Measurements from ENCODE around the gene AKT2.

AKT2 gene

DNA sequence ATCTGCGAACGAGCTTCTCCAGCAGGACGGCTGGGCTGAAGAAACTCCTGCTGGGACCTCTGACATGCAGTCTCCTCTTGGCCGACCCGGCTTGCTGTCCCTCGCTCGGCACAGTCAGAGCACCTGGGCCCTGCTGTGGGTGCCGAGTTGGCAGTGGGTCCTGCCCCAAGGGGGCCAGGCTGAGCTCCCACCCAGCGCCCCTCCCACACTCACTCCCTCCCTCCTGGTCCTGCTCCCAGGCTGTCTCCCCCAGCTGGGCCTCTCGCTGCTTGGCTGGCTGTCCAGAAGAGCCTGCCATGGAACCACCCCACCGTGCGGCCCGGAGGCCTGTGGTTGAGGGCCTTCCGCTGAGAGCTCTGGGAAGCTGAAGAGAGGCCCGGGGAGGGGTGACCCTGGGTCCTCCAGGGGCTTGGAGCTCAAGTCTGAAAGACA is 6.0 kb downstream of the AKT2 start:
- DNase-seq (ENCODE audit: low read depth, low spot score): no peak
- CTCF ChIA-PET: interaction anchor here (1.3 to 2.9 kb wide), 3 partner anchors 12 to 139 kb away, joined by 3 to 10 read pairs (median 5); no protein-coding TSS in a partner anchor
- no peak overlapping the region for H3K4me3 ChIP-seq (ENCODE audit: low read depth, low read length)
- TF ChIP-seq, protein P1, sequence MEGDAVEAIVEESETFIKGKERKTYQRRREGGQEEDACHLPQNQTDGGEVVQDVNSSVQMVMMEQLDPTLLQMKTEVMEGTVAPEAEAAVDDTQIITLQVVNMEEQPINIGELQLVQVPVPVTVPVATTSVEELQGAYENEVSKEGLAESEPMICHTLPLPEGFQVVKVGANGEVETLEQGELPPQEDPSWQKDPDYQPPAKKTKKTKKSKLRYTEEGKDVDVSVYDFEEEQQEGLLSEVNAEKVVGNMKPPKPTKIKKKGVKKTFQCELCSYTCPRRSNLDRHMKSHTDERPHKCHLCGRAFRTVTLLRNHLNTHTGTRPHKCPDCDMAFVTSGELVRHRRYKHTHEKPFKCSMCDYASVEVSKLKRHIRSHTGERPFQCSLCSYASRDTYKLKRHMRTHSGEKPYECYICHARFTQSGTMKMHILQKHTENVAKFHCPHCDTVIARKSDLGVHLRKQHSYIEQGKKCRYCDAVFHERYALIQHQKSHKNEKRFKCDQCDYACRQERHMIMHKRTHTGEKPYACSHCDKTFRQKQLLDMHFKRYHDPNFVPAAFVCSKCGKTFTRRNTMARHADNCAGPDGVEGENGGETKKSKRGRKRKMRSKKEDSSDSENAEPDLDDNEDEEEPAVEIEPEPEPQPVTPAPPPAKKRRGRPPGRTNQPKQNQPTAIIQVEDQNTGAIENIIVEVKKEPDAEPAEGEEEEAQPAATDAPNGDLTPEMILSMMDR (IDR thresholded peaks at IDR 0.05; ENCODE audit: insufficient read depth, low read length, missing control alignments): no peak
- POLR2A ChIA-PET: no interaction called here

DNA sequence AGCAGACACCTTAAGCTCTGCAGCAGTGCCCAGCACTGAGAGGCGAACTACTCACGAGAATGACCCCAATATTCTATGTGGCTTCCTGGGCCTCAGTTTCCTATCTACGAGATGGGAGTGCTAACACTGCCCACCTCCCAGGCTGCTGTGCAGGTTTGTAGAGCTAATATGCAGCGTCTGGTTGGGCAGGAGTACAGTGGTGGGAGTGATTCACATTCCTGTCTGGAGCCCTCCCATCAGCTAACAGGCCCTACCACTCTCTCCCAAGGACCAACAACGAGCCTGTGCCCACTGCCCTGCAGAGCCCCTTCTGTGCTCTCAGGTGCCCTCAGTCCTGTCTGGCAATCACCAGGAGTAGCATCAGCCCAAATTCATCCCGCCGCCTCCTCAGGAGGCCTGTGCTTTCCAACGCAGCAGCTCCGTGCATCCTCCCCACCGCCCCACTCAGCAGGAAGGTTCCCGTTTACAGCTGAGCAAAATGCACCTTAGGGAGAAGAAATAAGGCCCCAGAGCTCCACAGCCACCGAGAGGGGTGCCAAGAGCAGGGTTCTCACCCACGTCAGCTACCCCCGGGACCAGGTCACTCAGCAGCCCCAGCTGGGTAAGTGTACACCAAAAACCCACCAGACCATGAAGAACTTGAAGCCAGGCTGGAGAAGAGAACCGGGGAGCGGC is 6.6 kb downstream of the AKT2 start:
- ChIA-PET CTCF (interaction anchor here (1.3 to 2.9 kb wide), 3 partner anchors 12 to 138 kb away, joined by 3 to 10 read pairs (median 5); no protein-coding TSS in a partner anchor), POLR2A (no interaction called here)
- no peak overlapping the region for H3K4me3 ChIP-seq (ENCODE audit: low read depth, low read length)

DNA sequence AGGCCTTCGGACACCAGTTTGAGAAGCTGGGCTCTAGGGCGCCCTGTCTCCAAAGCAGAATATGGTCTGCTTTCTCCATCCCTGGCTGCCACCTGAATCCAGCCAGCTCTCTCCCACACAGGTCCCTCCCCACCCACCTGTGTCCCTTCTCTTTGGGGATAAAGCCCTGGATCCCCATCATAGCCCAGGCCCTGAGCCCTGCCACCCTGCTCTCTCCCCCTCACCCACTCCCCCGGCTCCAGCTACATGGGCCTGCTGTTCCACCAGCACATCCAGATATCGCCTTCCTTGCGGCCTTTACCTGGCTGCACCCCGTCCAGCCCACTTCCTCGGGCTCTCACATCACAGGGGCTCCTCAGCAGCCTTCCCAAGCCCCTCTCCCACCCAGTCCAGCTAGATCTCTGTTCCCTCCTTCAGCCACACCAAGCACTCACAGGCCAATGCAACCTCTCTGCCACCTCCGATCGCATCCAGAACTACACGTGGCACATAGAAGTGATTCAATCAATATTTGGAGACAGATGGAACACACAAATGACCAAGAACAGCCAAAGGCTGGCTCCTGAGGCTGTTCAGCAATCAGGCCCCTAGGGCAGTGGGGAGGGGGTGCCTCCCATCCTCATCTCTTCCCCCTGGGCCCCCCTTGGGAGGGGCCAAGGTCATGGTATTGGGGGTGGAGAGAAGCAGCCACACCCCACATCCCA is 7.6 kb downstream of the AKT2 start:
- no peak overlapping the region for H3K4me3 ChIP-seq (ENCODE audit: low read depth, low read length)
- POLR2A ChIA-PET: no interaction called here
- CTCF ChIA-PET: interaction anchor here (2.9 kb wide), 1 partner anchor 28 kb away, joined by 10 read pairs; no protein-coding TSS in a partner anchor
- TF ChIP-seq, protein P1 (IDR thresholded peaks at IDR 0.05; ENCODE audit: insufficient read depth, low read length, missing control alignments): no peak
- DNase-seq (ENCODE audit: low read depth, low spot score): no peak

More for the DNA sequence above, 6.6 kb downstream of the AKT2 start:
- TF ChIP-seq, protein P1 (IDR thresholded peaks at IDR 0.05; ENCODE audit: insufficient read depth, low read length, missing control alignments): no peak
- DNase-seq (ENCODE audit: low read depth, low spot score): no peak

DNA sequence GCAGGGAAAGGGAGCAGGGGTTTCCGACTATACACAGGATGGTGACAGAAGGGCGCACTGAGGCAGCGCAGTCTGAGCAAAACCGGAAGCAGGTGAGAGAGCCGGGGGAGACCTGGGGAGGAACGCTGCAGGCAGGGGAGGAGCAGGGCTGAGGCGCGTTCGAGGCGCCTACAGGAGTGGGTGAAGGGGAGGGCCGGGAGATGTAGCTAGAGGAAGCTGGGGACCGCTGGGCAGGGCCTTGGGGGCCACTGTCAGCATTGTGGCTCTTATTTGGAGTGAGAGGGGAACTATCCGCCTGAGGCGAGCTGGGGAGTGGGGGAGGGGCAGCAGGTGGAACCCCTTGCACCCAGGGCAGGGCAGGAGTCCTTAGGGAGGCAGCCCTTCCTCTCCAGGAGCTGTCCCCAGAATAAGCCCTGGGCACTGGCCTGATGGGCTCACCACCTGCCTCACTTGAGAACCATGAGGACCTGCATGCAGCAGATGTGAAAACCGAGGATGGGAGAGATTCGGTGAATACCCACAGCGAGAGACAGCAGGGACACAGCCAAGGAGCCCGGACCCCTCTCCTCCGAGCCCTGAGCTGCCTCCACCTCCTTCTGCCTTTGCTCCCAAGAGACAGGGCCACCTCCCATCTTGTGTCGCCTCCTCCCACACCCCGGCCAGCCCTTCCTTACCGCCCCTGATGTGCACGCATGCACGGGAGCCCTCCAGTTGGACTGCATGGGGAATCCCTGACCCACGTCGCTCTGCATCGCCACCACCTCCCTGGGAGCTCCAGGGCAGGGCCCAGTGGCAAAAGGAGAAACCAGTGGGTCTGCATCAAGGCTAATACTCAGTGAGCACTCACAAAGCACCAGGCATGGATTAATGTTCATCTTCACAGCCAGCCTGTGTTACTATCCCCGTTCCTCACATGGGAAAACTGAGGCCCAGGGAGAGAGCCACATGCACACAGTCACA is 10.3 kb downstream of the AKT2 start:
- TF ChIP-seq, protein P1 (IDR thresholded peaks at IDR 0.05; ENCODE audit: insufficient read depth, low read length, missing control alignments): no peak
- H3K4me3 ChIP-seq (ENCODE audit: low read depth, low read length): no peak overlapping the region
- ChIA-PET POLR2A (no interaction called here), CTCF (interaction anchor here (1.2 kb wide), 1 partner anchor 135 kb away, joined by 4 read pairs; no protein-coding TSS in a partner anchor)
- DNase-seq (ENCODE audit: low read depth, low spot score): no peak

DNA sequence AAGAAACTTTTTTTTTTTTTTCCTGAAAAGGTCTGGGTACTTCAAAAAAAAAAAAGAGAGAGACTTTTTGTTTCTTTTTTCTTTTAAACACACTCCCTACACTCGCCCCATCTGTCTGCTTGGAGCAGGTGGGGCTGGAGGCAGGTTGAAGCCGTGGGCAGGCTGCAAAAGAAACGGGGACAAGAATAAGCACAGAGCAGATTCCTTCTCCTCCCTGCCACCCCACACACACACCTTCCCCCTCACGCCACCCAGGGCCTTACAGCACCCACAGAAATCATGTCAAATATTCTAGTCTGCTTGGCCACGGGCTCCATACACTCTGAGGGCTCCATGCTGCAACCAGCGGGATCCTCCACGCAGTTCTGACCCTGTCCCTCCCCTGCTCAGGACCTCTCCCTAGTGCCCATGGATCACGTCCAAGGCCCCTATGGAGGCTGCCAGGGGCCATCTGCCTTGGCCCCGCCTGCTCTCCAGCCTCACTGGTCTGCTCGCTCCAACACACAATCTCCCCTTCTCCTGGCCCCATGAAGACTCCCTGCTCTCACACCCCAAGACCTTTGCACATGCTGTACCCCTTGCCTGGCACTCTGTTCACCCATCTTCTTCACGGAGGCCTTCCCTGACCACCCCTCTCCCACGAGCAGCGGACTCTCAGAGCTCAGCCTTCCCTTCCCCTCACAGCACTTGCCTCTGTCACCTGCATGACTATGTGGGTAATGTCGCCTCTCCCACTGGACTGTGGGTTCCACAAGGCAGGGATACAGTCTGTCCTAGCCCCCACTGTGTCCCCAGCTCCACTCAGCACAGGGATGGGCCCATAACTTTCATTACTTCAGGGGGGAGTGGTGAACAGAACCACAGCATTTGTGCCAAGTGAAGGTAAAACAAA is 11.4 kb downstream of the AKT2 start:
- POLR2A ChIA-PET: no interaction called here
- TF ChIP-seq, protein P1 (IDR thresholded peaks at IDR 0.05; ENCODE audit: insufficient read depth, low read length, missing control alignments): no peak
- H3K4me3 ChIP-seq (ENCODE audit: low read depth, low read length): no peak overlapping the region
- DNase-seq (ENCODE audit: low read depth, low spot score): no peak
- CTCF ChIA-PET: no interaction called here
